Measurements from ENCODE around the gene DNAJC5G.

GRCh38 chr2:27315122-27315521, 39.9 kb downstream of the DNAJC5G start:
- no peak for TF ChIP-seq ARHGAP35 (CRISPR knock-in tag; IDR thresholded peaks at IDR 0.05; ENCODE audit: borderline replicate concordance)
- TF ChIP-seq CBFB (CRISPR knock-in tag; IDR thresholded peaks at IDR 0.05) = no peak
- TF ChIP-seq SRF (IDR thresholded peaks at IDR 0.05; ENCODE audit: low read depth, low read length) = no peak
- no peak for TF ChIP-seq ZNF615 (CRISPR knock-in tag; IDR thresholded peaks at IDR 0.05; ENCODE audit: borderline replicate concordance)
